HCT116 (cell line): Measurements from ENCODE around the gene RNF186. TPM values are rescaled to one million over a fixed set of nuclear protein-coding genes. Genes with fewer than 3 reads are reported as not detected.

Experiments used
- ATAC-seq: fragments of 200-7000 bp; cut with Tn5 transposase; 2 replicates; pipeline ENCODE4 v1.9.1; 2020; ENCODE audit warnings: mild to moderate bottlenecking, moderate library complexity
- BruUV-seq: library from RNA; stranded (reverse); fragments of 400-500 nt; replicated peaks from 2 replicates; lab custom pipeline; 2021; lab: Mats Ljungman, UMichigan
- CTCF ChIA-PET: fragments of 300-600 bp; sonication (Branson Sonifier 250); formaldehyde crosslinking; loops from one replicate; lab custom pipeline; 2021; ENCODE audit warnings: antibody characterized with exemption; lab: Charles Lee
- POLR2A ChIA-PET: fragments of 300-600, 350-600 bp; sonication (Branson Sonifier 250); formaldehyde crosslinking; loops from one replicate; lab custom pipeline; 2021; ENCODE audit warnings: antibody characterized with exemption; lab: Charles Lee
- RAD21 ChIA-PET, 2 experiments: fragments of 300-600 bp; sonication (Branson Sonifier 250); formaldehyde crosslinking; loops; one replicate each; lab custom pipeline; 2023; ENCODE audit warnings: low total read pairs in 2 of 2; ENCODE audit not compliant: uncharacterized antibody in 2 of 2, unreplicated experiment in 2 of 2, low non-redundant PET in 1 of 2; lab: Charles Lee
- DNase-seq: peaks from one replicate; pipeline ENCODE4 v3.0.0-alpha.2; 2010; ENCODE audit warnings: low read depth, low spot score
- H2AFZ ChIP-seq: fragments of 200-600 bp; shearing (Covaris generic), sonication (generic); 2 replicates; pipeline ENCODE4 v1.6.1; 2017; ENCODE audit warnings: low read depth, mixed run types, mixed read lengths, antibody characterized with exemption, low read length; ENCODE audit not compliant: poor library complexity, severe bottlenecking
- H3K27ac ChIP-seq: 2 replicates; pipeline ENCODE4 v1.5.1; 2012; ENCODE audit warnings: low read depth, low read length
- H3K27me3 ChIP-seq: fragments of 200-600 bp; sonication (generic); 2 replicates; pipeline ENCODE4 v1.6.1; 2016; ENCODE audit warnings: mixed run types, low read length, mixed read lengths; ENCODE audit not compliant: insufficient read depth
- H3K36me3 ChIP-seq, 2 experiments: fragments of 200-500 bp in 1 of 2; fragments of 200-600 bp in 1 of 2; sonication (Bioruptor generic) in 1 of 2; sonication (generic) in 1 of 2; 2 replicates each; pipeline versions ENCODE4 v1.5.1 to v1.6.1; 2014 to 2016; ENCODE audit warnings: low read length in 2 of 2, inconsistent platforms in 1 of 2, mixed read lengths in 1 of 2, mixed run types in 1 of 2; ENCODE audit not compliant: insufficient read depth in 2 of 2, control insufficient read depth in 1 of 2
- H3K4me1 ChIP-seq, 2 experiments: fragments of 200-600 bp in 1 of 2; sonication (generic) in 1 of 2; 2 replicates each; pipeline versions ENCODE4 v1.5.1 to v1.6.1; 2012 to 2017; ENCODE audit warnings: low read length in 2 of 2, inconsistent platforms in 1 of 2, mild to moderate bottlenecking in 1 of 2, mixed read lengths in 1 of 2, mixed run types in 1 of 2, moderate library complexity in 1 of 2; ENCODE audit not compliant: insufficient read depth in 2 of 2, control insufficient read depth in 1 of 2
- H3K4me2 ChIP-seq: fragments of 200-600 bp; sonication (generic); 2 replicates; pipeline ENCODE4 v1.6.1; 2017; ENCODE audit warnings: mixed run types, low read length, mixed read lengths
- H3K4me3 ChIP-seq, 2 experiments: fragments of 200-600 bp in 1 of 2; sonication (generic) in 1 of 2; replicated peaks in 1 of 2; 2 replicates each; pipeline ENCODE4 v1.5.1; 2011 to 2016; ENCODE audit warnings: low read length in 2 of 2, control low read depth in 1 of 2, low read depth in 1 of 2, mild to moderate bottlenecking in 1 of 2, mixed read lengths in 1 of 2, mixed run types in 1 of 2
- H3K79me2 ChIP-seq: fragments of 200-600 bp; sonication (generic); 2 replicates; pipeline ENCODE4 v1.6.1; 2017; ENCODE audit warnings: mild to moderate bottlenecking, mixed run types, low read length, moderate library complexity, mixed read lengths; ENCODE audit not compliant: insufficient read depth
- H3K9ac ChIP-seq: fragments of 200-600 bp; sonication (generic); 2 replicates; pipeline ENCODE4 v1.6.1; 2016; ENCODE audit warnings: low read length, mixed read lengths
- H3K9me2 ChIP-seq: fragments of 200-600 bp; sonication (generic), shearing (Covaris generic); 2 replicates; pipeline ENCODE4 v1.6.1; 2017; ENCODE audit warnings: mixed run types, mild to moderate bottlenecking, moderate library complexity; ENCODE audit not compliant: insufficient read depth
- H3K9me3 ChIP-seq, 2 experiments: fragments of 200-500 bp in 1 of 2; fragments of 200-600 bp in 1 of 2; sonication (Bioruptor generic) in 1 of 2; sonication (generic) in 1 of 2; 2 replicates each; pipeline ENCODE4 v1.6.1; 2014 to 2017; ENCODE audit warnings: low read length in 2 of 2, mixed read lengths in 2 of 2, inconsistent platforms in 1 of 2, low read depth in 1 of 2, mild to moderate bottlenecking in 1 of 2, mixed run types in 1 of 2, moderate library complexity in 1 of 2; ENCODE audit not compliant: control insufficient read depth in 1 of 2, insufficient read depth in 1 of 2
- H4K20me1 ChIP-seq: fragments of 200-600 bp; sonication (generic), shearing (Covaris generic); 2 replicates; pipeline ENCODE4 v1.6.1; 2017; ENCODE audit warnings: mixed run types, mild to moderate bottlenecking, moderate library complexity; ENCODE audit not compliant: insufficient read depth
- CBX3 ChIP-seq: IDR thresholded peaks from 2 replicates; pipeline ENCODE4 v1.6.1; 2012; ENCODE audit warnings: low read depth
- CEBPB ChIP-seq: IDR thresholded peaks from 2 replicates; pipeline ENCODE4 v1.6.1; 2012; ENCODE audit warnings: low read depth
- CTCF ChIP-seq, 3 experiments: fragments of 200-600 bp in 1 of 3; sonication (generic) in 1 of 3; IDR thresholded peaks in 2 of 3; conservative IDR thresholded peaks in 1 of 3; 2 replicates each; pipeline ENCODE4 v1.5.1; 2012 to 2017; ENCODE audit warnings: low read depth in 2 of 3, low read length in 2 of 3, antibody characterized with exemption in 1 of 3, borderline replicate concordance in 1 of 3, control low read depth in 1 of 3, mild to moderate bottlenecking in 1 of 3, mixed read lengths in 1 of 3, mixed run types in 1 of 3, moderate library complexity in 1 of 3; ENCODE audit not compliant: insufficient read depth in 1 of 3
- EZH2 ChIP-seq: fragments of 200-600 bp; sonication (generic); IDR thresholded peaks from 2 replicates; pipeline ENCODE4 v1.6.1; 2017; ENCODE audit warnings: antibody characterized with exemption, mixed run types
- EZH2phosphoT487 ChIP-seq: fragments of 200-600 bp; IDR thresholded peaks from 2 replicates; pipeline ENCODE4 v1.6.1; 2018; ENCODE audit warnings: antibody characterized with exemption, borderline replicate concordance
- FOSL1 ChIP-seq: IDR thresholded peaks from 2 replicates; pipeline ENCODE4 v1.6.1; 2012; ENCODE audit warnings: low read depth
- JUND ChIP-seq: IDR thresholded peaks from 2 replicates; pipeline ENCODE4 v1.6.1; 2012
- POLR2A ChIP-seq: IDR thresholded peaks from 2 replicates; pipeline ENCODE4 v1.7.0; 2011; ENCODE audit warnings: borderline replicate concordance; ENCODE audit not compliant: insufficient read depth, insufficient read length; ENCODE audit errors: extremely low read depth
- POLR2AphosphoS5 ChIP-seq: IDR thresholded peaks from 2 replicates; pipeline ENCODE4 v1.6.1; 2011; ENCODE audit warnings: mild to moderate bottlenecking, low read depth, low read length, moderate library complexity
- SIN3A ChIP-seq: IDR thresholded peaks from 2 replicates; pipeline ENCODE4 v1.6.1; 2012; ENCODE audit warnings: low read depth
- SRF ChIP-seq: IDR thresholded peaks from 2 replicates; pipeline ENCODE4 v1.6.1; 2012; ENCODE audit warnings: low read depth
- TCF7L2 ChIP-seq: IDR thresholded peaks from 2 replicates; pipeline ENCODE4 v1.7.0; 2011; ENCODE audit warnings: borderline replicate concordance, inconsistent platforms; ENCODE audit not compliant: insufficient read depth, insufficient read length; ENCODE audit errors: extremely low read depth
- YY1 ChIP-seq: IDR thresholded peaks from 2 replicates; pipeline ENCODE4 v1.6.1; 2011; ENCODE audit warnings: low read length, low read depth, moderate library complexity, mild to moderate bottlenecking; ENCODE audit not compliant: insufficient replicate concordance; ENCODE audit errors: extremely low read depth
- ZFX ChIP-seq: fragments of 450-650 bp; IDR thresholded peaks from 2 replicates; pipeline ENCODE4 v1.6.1; 2017
- ZNF274 ChIP-seq: fragments of 200-500 bp; sonication (Bioruptor generic); IDR thresholded peaks from 2 replicates; pipeline ENCODE4 v1.6.1; 2014; ENCODE audit warnings: mild to moderate bottlenecking, low read depth, low read length, inconsistent platforms
- intact Hi-C: fragments of 100-400 bp; cut with micrococcal nuclease; formaldehyde crosslinking; loops from 2 replicates; pipeline ENCODE4 v1.10.0; 2022
- total RNA-seq: library from RNA; stranded (reverse); gene quantifications from one replicate; pipeline ENCODE4 v1.2.1, GENCODE V29; 2021; ENCODE audit not compliant: unreplicated experiment
- TF ChIP-seq, protein P1 (sequence below): IDR thresholded peaks from 2 replicates; pipeline ENCODE4 v1.6.1; 2012
- TF ChIP-seq, protein P2 (sequence below): IDR thresholded peaks from 2 replicates; pipeline ENCODE4 v1.6.1; 2012

Gene RNF186
- total RNA-seq, 1 experiment from 2014 or later: not detected

GRCh38 chr1:19864570-19865160 lies 49.6 kb upstream of the RNF186 start:
- Histone ChIP-seq H3K4me3 (no peak overlapping the region), H3K27me3 (no peaks in the 10 kb centered on the region), H3K4me1 (peaks cover 10 to 22% of the 10 kb centered on the region in 2 experiments; a peak in 3 of 4 replicates), H2AFZ (no peak overlapping the region), H4K20me1 (no peaks in the 10 kb centered on the region), H3K79me2 (no peaks in the 10 kb centered on the region), H3K9me2 (no peaks in the 10 kb centered on the region), H3K36me3 (no peaks in the 10 kb centered on the region), H3K9me3 (peaks cover 3 to 4% of the 10 kb centered on the region in 2 experiments; a peak in 1 of 4 replicates), H3K27ac (no peak overlapping the region), H3K9ac (no peak overlapping the region), H3K4me2 (no peak overlapping the region)
- ATAC-seq (no peak), DNase-seq (no peak)
- TF ChIP-seq EZH2 (no peak), YY1 (no peak), POLR2AphosphoS5 (no peak), FOSL1 (no peak), ZNF274 (no peak), JUND (no peak), CBX3 (no peak), CTCF (IDR thresholded peaks at IDR 0.05 in 2 of 3, conservative IDR thresholded peaks at IDR 0.05 in 1 of 3; ENCODE audit: borderline replicate concordance in 1 of 3, insufficient read depth in 1 of 3, low read depth in 2 of 3, low read length in 2 of 3) (no peak), SRF (no peak), EZH2phosphoT487 (no peak), ZFX (no peak), CEBPB (no peak), POLR2A (no peak), TCF7L2 (no peak), SIN3A (no peak)
- TF ChIP-seq, protein P1, sequence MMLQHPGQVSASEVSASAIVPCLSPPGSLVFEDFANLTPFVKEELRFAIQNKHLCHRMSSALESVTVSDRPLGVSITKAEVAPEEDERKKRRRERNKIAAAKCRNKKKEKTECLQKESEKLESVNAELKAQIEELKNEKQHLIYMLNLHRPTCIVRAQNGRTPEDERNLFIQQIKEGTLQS: no peak
- TF ChIP-seq, protein P2, sequence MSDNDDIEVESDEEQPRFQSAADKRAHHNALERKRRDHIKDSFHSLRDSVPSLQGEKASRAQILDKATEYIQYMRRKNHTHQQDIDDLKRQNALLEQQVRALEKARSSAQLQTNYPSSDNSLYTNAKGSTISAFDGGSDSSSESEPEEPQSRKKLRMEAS: no peak
- ChIA-PET POLR2A (no interaction called here), RAD21 (no interaction called here), CTCF (interaction anchor here (1.4 kb wide), 1 partner anchor 17 kb away, joined by 4 read pairs; the partner anchor contains the start of gene OTUD3)
- intact Hi-C loops: no loop called here
- BruUV-seq: no TSS peak
